NCI-H1417 (cell line): ENCODE results near the gene PLS3.

Source experiments
- DNase-seq, 3 experiments: peaks; one replicate each; lab custom pipeline; 2025; lab: John Stamatoyannopoulos, UW

The PLS3 gene

GRCh38 chrX:115560978-115561604 lies at the start of gene PLS3:
TSS of gene PLS3 (plus strand) at chrX:115561174. CDS start at chrX:115610251, 49,077 bp downstream.
- peak; percentile 44 to 81 (median 70) for DNase-seq

GRCh38 chrX:115518113-115518512 lies 42.9 kb upstream of the PLS3 start:
- DNase-seq, result no peak

GRCh38 chrX:115521741-115522140 lies 39.2 kb upstream of the PLS3 start:
- DNase-seq, result no peak

GRCh38 chrX:115522952-115523351 lies 38.0 kb upstream of the PLS3 start:
- no peak for DNase-seq

- peak; percentile 12 to 91 (median 71) for DNase-seq
Observed at GRCh38 chrX:115525486-115525885, 35.5 kb upstream of the PLS3 start.

- no peak for DNase-seq
Observed at GRCh38 chrX:115531818-115532403, 29.1 kb upstream of the PLS3 start.

- DNase-seq, result no peak
Observed at GRCh38 chrX:115533485-115533884, 27.5 kb upstream of the PLS3 start.

- DNase-seq, result no peak
Observed at GRCh38 chrX:115534383-115534782, 26.6 kb upstream of the PLS3 start.

GRCh38 chrX:115535421-115535820 lies 25.6 kb upstream of the PLS3 start:
- DNase-seq, result no peak

GRCh38 chrX:115535844-115536243 lies 25.1 kb upstream of the PLS3 start:
- no peak for DNase-seq

- DNase-seq, result no peak
Observed at GRCh38 chrX:115539841-115540240, 21.1 kb upstream of the PLS3 start.

GRCh38 chrX:115541045-115541444 lies 19.9 kb upstream of the PLS3 start:
- DNase-seq, result peak; percentile 6 to 49 (median 42)

GRCh38 chrX:115547448-115547847 lies 13.5 kb upstream of the PLS3 start:
- DNase-seq, result no peak

- DNase-seq, result no peak
Observed at GRCh38 chrX:115549008-115549407, 12.0 kb upstream of the PLS3 start.

- peak in 1 of 3 experiments; percentile 18 for DNase-seq
Observed at GRCh38 chrX:115553171-115553570, 7.8 kb upstream of the PLS3 start.

GRCh38 chrX:115559672-115560071 lies 1.3 kb upstream of the PLS3 start:
- DNase-seq, result no peak

GRCh38 chrX:115560211-115560977 lies 580 bp upstream of the PLS3 start:
- DNase-seq, result peak; percentile 19 to 69 (median 59)

- DNase-seq, result peak; percentile 80 to 85 (median 83)
Observed at GRCh38 chrX:115561605-115562479, 868 bp downstream of the PLS3 start.

GRCh38 chrX:115562480-115562847 lies 1.5 kb downstream of the PLS3 start:
- DNase-seq, result peak in 1 of 3 experiments; percentile 73

- peak in 2 of 3 experiments; percentile 3 to 35 for DNase-seq
Observed at GRCh38 chrX:115563633-115564162, 2.7 kb downstream of the PLS3 start.

- DNase-seq, result no peak
Observed at GRCh38 chrX:115564243-115564642, 3.3 kb downstream of the PLS3 start.

GRCh38 chrX:115565888-115566287 lies 4.9 kb downstream of the PLS3 start:
- no peak for DNase-seq
